GM23338 (cell line): ENCODE results near the gene MXRA8. TPM values are rescaled to one million over a fixed set of nuclear protein-coding genes. Genes with fewer than 3 reads are reported as not detected.
A peak's percentile ranks its signal among the peaks of the same experiment; 100 is the strongest.

Experiments
- ATAC-seq: fragments of 200-7000 bp; cut with Tn5 transposase; 3 replicates; pipeline ENCODE4 v1.9.1; 2020
- DNase-seq: peaks from one replicate; pipeline ENCODE4 v3.0.0-alpha.2; 2015; ENCODE audit warnings: low spot score
- H2AFZ ChIP-seq: fragments of 200-600 bp; sonication (generic); 2 replicates; pipeline ENCODE4 v1.8.0; 2016; ENCODE audit warnings: antibody characterized with exemption, mild to moderate bottlenecking, moderate library complexity
- H3F3A ChIP-seq: fragments of 200-600 bp; sonication (generic); replicated peaks from 2 replicates; pipeline ENCODE4 v1.8.0; 2017; ENCODE audit warnings: antibody characterized with exemption, mixed run types, low read depth
- H3K27ac ChIP-seq: fragments of 200-600 bp; sonication (generic); 2 replicates; pipeline ENCODE4 v1.6.1; 2016; ENCODE audit warnings: low read depth
- H3K27me3 ChIP-seq: fragments of 200-600 bp; sonication (generic); 2 replicates; pipeline ENCODE4 v1.8.0; 2016; ENCODE audit warnings: mild to moderate bottlenecking, mixed run types, moderate library complexity; ENCODE audit not compliant: insufficient read depth
- H3K36me3 ChIP-seq: fragments of 200-600 bp; sonication (generic); 2 replicates; pipeline ENCODE4 v1.8.0; 2016; ENCODE audit warnings: mild to moderate bottlenecking; ENCODE audit not compliant: insufficient read depth
- H3K4me1 ChIP-seq: fragments of 200-600 bp; sonication (generic); 2 replicates; pipeline ENCODE4 v1.8.0; 2016; ENCODE audit warnings: mild to moderate bottlenecking, moderate library complexity; ENCODE audit not compliant: insufficient read depth
- H3K4me2 ChIP-seq: fragments of 200-600 bp; sonication (generic); 2 replicates; pipeline ENCODE4 v1.7.1; 2017; ENCODE audit warnings: mixed run types
- H3K4me3 ChIP-seq: fragments of 200-600 bp; sonication (generic); 2 replicates; pipeline ENCODE4 v1.6.1; 2016; ENCODE audit warnings: mixed run types
- H3K79me2 ChIP-seq: fragments of 200-600 bp; sonication (generic); replicated peaks from 2 replicates; pipeline ENCODE4 v1.8.0; 2017; ENCODE audit warnings: mild to moderate bottlenecking; ENCODE audit not compliant: insufficient read depth
- H3K9me2 ChIP-seq: fragments of 200-600 bp; sonication (generic); 2 replicates; pipeline ENCODE4 v1.8.0; 2017; ENCODE audit not compliant: insufficient read depth
- H4K20me1 ChIP-seq: fragments of 200-600 bp; sonication (generic); replicated peaks from 2 replicates; pipeline ENCODE4 v1.8.0; 2017; ENCODE audit warnings: mild to moderate bottlenecking; ENCODE audit not compliant: insufficient read depth
- H3K27ac Mint-ChIP-seq: 2 replicates; pipeline ENCODE4 v1.8.0; 2020; ENCODE audit warnings: inconsistent platforms, mild to moderate bottlenecking, moderate library complexity, mixed read lengths
- H3K27me3 Mint-ChIP-seq: 3 replicates; pipeline ENCODE4 v1.8.0; 2022; ENCODE audit warnings: low read depth, mild to moderate bottlenecking, moderate library complexity, mixed read lengths, inconsistent platforms; ENCODE audit not compliant: insufficient read depth, poor library complexity
- H3K36me3 Mint-ChIP-seq: 3 replicates; pipeline ENCODE4 v1.8.0; 2021; ENCODE audit warnings: low read depth, mild to moderate bottlenecking, inconsistent platforms, moderate library complexity, mixed read lengths
- H3K4me1 Mint-ChIP-seq: 3 replicates; pipeline ENCODE4 v1.8.0; 2020; ENCODE audit warnings: mild to moderate bottlenecking, inconsistent platforms, mixed read lengths
- H3K4me3 Mint-ChIP-seq: 3 replicates; pipeline ENCODE4 v1.8.0; 2021; ENCODE audit warnings: moderate library complexity, mild to moderate bottlenecking, inconsistent platforms, mixed read lengths
- H3K9me3 Mint-ChIP-seq: 3 replicates; pipeline ENCODE4 v1.8.0; 2020; ENCODE audit warnings: moderate library complexity, mild to moderate bottlenecking, inconsistent platforms, mixed read lengths
- ETS1 ChIP-seq: IDR thresholded peaks from 2 replicates; pipeline ENCODE4 v1.6.1; 2016; ENCODE audit warnings: antibody characterized with exemption
- EZH2phosphoT487 ChIP-seq: fragments of 200-600 bp; sonication (generic); IDR thresholded peaks from one replicate; pipeline ENCODE4 v1.8.1; 2018; ENCODE audit warnings: antibody characterized with exemption; ENCODE audit not compliant: unreplicated experiment
- JUNB ChIP-seq: IDR thresholded peaks from one replicate; pipeline ENCODE4 v1.6.1; 2016; ENCODE audit warnings: antibody characterized with exemption; ENCODE audit not compliant: unreplicated experiment
- NANOG ChIP-seq: IDR thresholded peaks from 2 replicates; pipeline ENCODE4 v1.6.1; 2016; ENCODE audit warnings: antibody characterized with exemption, borderline replicate concordance
- polyA plus RNA-seq: library from polyadenylated mRNA; unstranded; fragments of >200 nt; fragmentation: Nextera tagmentation; extraction: Ambion mirVana; gene quantifications from 2 replicates; pipeline ENCODE4 v1.2.1, GENCODE V29; 2016
- total RNA-seq: library from RNA; depleted of rRNA; stranded (reverse); fragments of >200 nt; shearing (Covaris generic); gene quantifications from 2 replicates; pipeline ENCODE4 v1.2.3, GENCODE V29; 2014
- TF ChIP-seq, protein P1 (sequence below): IDR thresholded peaks from one replicate; pipeline ENCODE4 v1.6.1; 2018; ENCODE audit warnings: antibody characterized with exemption; ENCODE audit not compliant: unreplicated experiment

Gene MXRA8
- total and polyA plus RNA-seq, 2 experiments from 2014 or later = 9.1 to 17.2 TPM

- no peak overlapping the region; the same call in 2 of the 3 replicates for H3K4me3 Mint-ChIP-seq
- peaks cover 34% of the 10 kb centered on the region for H3K27me3 Mint-ChIP-seq
- H3K36me3 Mint-ChIP-seq = peaks cover 54% of the 10 kb centered on the region
- ATAC-seq = no peak
- Histone ChIP-seq H3K4me2 (no peak overlapping the region), H3F3A (peaks cover 11% of the 10 kb centered on the region; the same call in 1 of the 2 replicates), H3K27me3 (no peaks in the 10 kb centered on the region), H3K36me3 (no peaks in the 10 kb centered on the region), H3K4me3 (no peak overlapping the region), H4K20me1 (peaks cover 26% of the 10 kb centered on the region), H3K27ac (no peak overlapping the region), H2AFZ (no peak overlapping the region), H3K79me2 (peaks cover 70% of the 10 kb centered on the region), H3K9me2 (no peaks in the 10 kb centered on the region), H3K4me1 (peaks cover 7% of the 10 kb centered on the region; the same call in 1 of the 2 replicates)
- no peaks in the 10 kb centered on the region; the same call in 1 of the 3 replicates for H3K9me3 Mint-ChIP-seq
- H3K27ac Mint-ChIP-seq = no peak overlapping the region
- no peak for DNase-seq
- TF ChIP-seq ETS1 (no peak), JUNB (no peak), NANOG (no peak), EZH2phosphoT487 (no peak)
- peaks cover 29% of the 10 kb centered on the region for H3K4me1 Mint-ChIP-seq
Measured at GRCh38 chr1:1318777-1319645, 39.3 kb downstream of the MXRA8 start.

GRCh38 chr1:1318131-1318652 lies 40.2 kb downstream of the MXRA8 start:
- peaks cover 7% of the 10 kb centered on the region; the same call in 1 of the 2 replicates for H3K4me1 ChIP-seq
- Mint-ChIP-seq H3K36me3 (peaks cover 57% of the 10 kb centered on the region), H3K4me1 (peaks cover 24% of the 10 kb centered on the region), H3K4me3 (no peak overlapping the region), H3K27ac (no peak overlapping the region), H3K27me3 (peaks cover 31% of the 10 kb centered on the region), H3K9me3 (no peaks in the 10 kb centered on the region; the same call in 2 of the 3 replicates)
- ATAC-seq (peak; percentile 18), DNase-seq (peak; percentile 37)
- H3K27ac ChIP-seq = peak overlapping the region; percentile 87
- no peak overlapping the region for H2AFZ ChIP-seq
- TF ChIP-seq EZH2phosphoT487 (no peak), ETS1 (no peak)
- TF ChIP-seq, protein P1, sequence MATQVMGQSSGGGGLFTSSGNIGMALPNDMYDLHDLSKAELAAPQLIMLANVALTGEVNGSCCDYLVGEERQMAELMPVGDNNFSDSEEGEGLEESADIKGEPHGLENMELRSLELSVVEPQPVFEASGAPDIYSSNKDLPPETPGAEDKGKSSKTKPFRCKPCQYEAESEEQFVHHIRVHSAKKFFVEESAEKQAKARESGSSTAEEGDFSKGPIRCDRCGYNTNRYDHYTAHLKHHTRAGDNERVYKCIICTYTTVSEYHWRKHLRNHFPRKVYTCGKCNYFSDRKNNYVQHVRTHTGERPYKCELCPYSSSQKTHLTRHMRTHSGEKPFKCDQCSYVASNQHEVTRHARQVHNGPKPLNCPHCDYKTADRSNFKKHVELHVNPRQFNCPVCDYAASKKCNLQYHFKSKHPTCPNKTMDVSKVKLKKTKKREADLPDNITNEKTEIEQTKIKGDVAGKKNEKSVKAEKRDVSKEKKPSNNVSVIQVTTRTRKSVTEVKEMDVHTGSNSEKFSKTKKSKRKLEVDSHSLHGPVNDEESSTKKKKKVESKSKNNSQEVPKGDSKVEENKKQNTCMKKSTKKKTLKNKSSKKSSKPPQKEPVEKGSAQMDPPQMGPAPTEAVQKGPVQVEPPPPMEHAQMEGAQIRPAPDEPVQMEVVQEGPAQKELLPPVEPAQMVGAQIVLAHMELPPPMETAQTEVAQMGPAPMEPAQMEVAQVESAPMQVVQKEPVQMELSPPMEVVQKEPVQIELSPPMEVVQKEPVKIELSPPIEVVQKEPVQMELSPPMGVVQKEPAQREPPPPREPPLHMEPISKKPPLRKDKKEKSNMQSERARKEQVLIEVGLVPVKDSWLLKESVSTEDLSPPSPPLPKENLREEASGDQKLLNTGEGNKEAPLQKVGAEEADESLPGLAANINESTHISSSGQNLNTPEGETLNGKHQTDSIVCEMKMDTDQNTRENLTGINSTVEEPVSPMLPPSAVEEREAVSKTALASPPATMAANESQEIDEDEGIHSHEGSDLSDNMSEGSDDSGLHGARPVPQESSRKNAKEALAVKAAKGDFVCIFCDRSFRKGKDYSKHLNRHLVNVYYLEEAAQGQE = no peak
- no peaks in the 10 kb centered on the region for H3K9me2 ChIP-seq
- peaks cover 13% of the 10 kb centered on the region; the same call in 1 of the 2 replicates for H3F3A ChIP-seq
- H4K20me1 ChIP-seq = peaks cover 26% of the 10 kb centered on the region
- H3K4me2 ChIP-seq = no peak overlapping the region
- no peaks in the 10 kb centered on the region for H3K27me3 ChIP-seq
- 0 out of 2 replicates have a peak, but pooled peaks cover under 1% of the 10 kb centered on the region for H3K36me3 ChIP-seq
- H3K4me3 ChIP-seq = no peak overlapping the region
- H3K79me2 ChIP-seq = peaks cover 65% of the 10 kb centered on the region
